HCT116 (cell line): Measurements from ENCODE around the gene GABRA4. TPM values are rescaled to one million over a fixed set of nuclear protein-coding genes. Genes with fewer than 3 reads are reported as not detected.

Source experiments
- ATAC-seq: fragments of 200-7000 bp; cut with Tn5 transposase; 2 replicates; pipeline ENCODE4 v1.9.1; 2020; ENCODE audit warnings: mild to moderate bottlenecking, moderate library complexity
- BruUV-seq: library from RNA; stranded (reverse); fragments of 400-500 nt; replicated peaks from 2 replicates; lab custom pipeline; 2021; lab: Mats Ljungman, UMichigan
- CTCF ChIA-PET: fragments of 300-600 bp; sonication (Branson Sonifier 250); formaldehyde crosslinking; loops from one replicate; lab custom pipeline; 2021; ENCODE audit warnings: antibody characterized with exemption; lab: Charles Lee
- POLR2A ChIA-PET: fragments of 300-600, 350-600 bp; sonication (Branson Sonifier 250); formaldehyde crosslinking; loops from one replicate; lab custom pipeline; 2021; ENCODE audit warnings: antibody characterized with exemption; lab: Charles Lee
- RAD21 ChIA-PET, 2 experiments: fragments of 300-600 bp; sonication (Branson Sonifier 250); formaldehyde crosslinking; loops; one replicate each; lab custom pipeline; 2023; ENCODE audit warnings: low total read pairs in 2 of 2; ENCODE audit not compliant: uncharacterized antibody in 2 of 2, unreplicated experiment in 2 of 2, low non-redundant PET in 1 of 2; lab: Charles Lee
- DNase-seq: peaks from one replicate; pipeline ENCODE4 v3.0.0-alpha.2; 2010; ENCODE audit warnings: low read depth, low spot score
- H2AFZ ChIP-seq: fragments of 200-600 bp; shearing (Covaris generic), sonication (generic); 2 replicates; pipeline ENCODE4 v1.6.1; 2017; ENCODE audit warnings: low read depth, mixed run types, mixed read lengths, antibody characterized with exemption, low read length; ENCODE audit not compliant: poor library complexity, severe bottlenecking
- H3K27ac ChIP-seq: 2 replicates; pipeline ENCODE4 v1.5.1; 2012; ENCODE audit warnings: low read depth, low read length
- H3K27me3 ChIP-seq: fragments of 200-600 bp; sonication (generic); 2 replicates; pipeline ENCODE4 v1.6.1; 2016; ENCODE audit warnings: mixed run types, low read length, mixed read lengths; ENCODE audit not compliant: insufficient read depth
- H3K36me3 ChIP-seq, 2 experiments: fragments of 200-500 bp in 1 of 2; fragments of 200-600 bp in 1 of 2; sonication (Bioruptor generic) in 1 of 2; sonication (generic) in 1 of 2; 2 replicates each; pipeline versions ENCODE4 v1.5.1 to v1.6.1; 2014 to 2016; ENCODE audit warnings: low read length in 2 of 2, inconsistent platforms in 1 of 2, mixed read lengths in 1 of 2, mixed run types in 1 of 2; ENCODE audit not compliant: insufficient read depth in 2 of 2, control insufficient read depth in 1 of 2
- H3K4me1 ChIP-seq, 2 experiments: fragments of 200-600 bp in 1 of 2; sonication (generic) in 1 of 2; 2 replicates each; pipeline versions ENCODE4 v1.5.1 to v1.6.1; 2012 to 2017; ENCODE audit warnings: low read length in 2 of 2, inconsistent platforms in 1 of 2, mild to moderate bottlenecking in 1 of 2, mixed read lengths in 1 of 2, mixed run types in 1 of 2, moderate library complexity in 1 of 2; ENCODE audit not compliant: insufficient read depth in 2 of 2, control insufficient read depth in 1 of 2
- H3K4me2 ChIP-seq: fragments of 200-600 bp; sonication (generic); 2 replicates; pipeline ENCODE4 v1.6.1; 2017; ENCODE audit warnings: mixed run types, low read length, mixed read lengths
- H3K4me3 ChIP-seq, 2 experiments: fragments of 200-600 bp in 1 of 2; sonication (generic) in 1 of 2; replicated peaks in 1 of 2; 2 replicates each; pipeline ENCODE4 v1.5.1; 2011 to 2016; ENCODE audit warnings: low read length in 2 of 2, control low read depth in 1 of 2, low read depth in 1 of 2, mild to moderate bottlenecking in 1 of 2, mixed read lengths in 1 of 2, mixed run types in 1 of 2
- H3K79me2 ChIP-seq: fragments of 200-600 bp; sonication (generic); 2 replicates; pipeline ENCODE4 v1.6.1; 2017; ENCODE audit warnings: mild to moderate bottlenecking, mixed run types, low read length, moderate library complexity, mixed read lengths; ENCODE audit not compliant: insufficient read depth
- H3K9ac ChIP-seq: fragments of 200-600 bp; sonication (generic); 2 replicates; pipeline ENCODE4 v1.6.1; 2016; ENCODE audit warnings: low read length, mixed read lengths
- H3K9me2 ChIP-seq: fragments of 200-600 bp; sonication (generic), shearing (Covaris generic); 2 replicates; pipeline ENCODE4 v1.6.1; 2017; ENCODE audit warnings: mixed run types, mild to moderate bottlenecking, moderate library complexity; ENCODE audit not compliant: insufficient read depth
- H3K9me3 ChIP-seq, 2 experiments: fragments of 200-500 bp in 1 of 2; fragments of 200-600 bp in 1 of 2; sonication (Bioruptor generic) in 1 of 2; sonication (generic) in 1 of 2; 2 replicates each; pipeline ENCODE4 v1.6.1; 2014 to 2017; ENCODE audit warnings: low read length in 2 of 2, mixed read lengths in 2 of 2, inconsistent platforms in 1 of 2, low read depth in 1 of 2, mild to moderate bottlenecking in 1 of 2, mixed run types in 1 of 2, moderate library complexity in 1 of 2; ENCODE audit not compliant: control insufficient read depth in 1 of 2, insufficient read depth in 1 of 2
- H4K20me1 ChIP-seq: fragments of 200-600 bp; sonication (generic), shearing (Covaris generic); 2 replicates; pipeline ENCODE4 v1.6.1; 2017; ENCODE audit warnings: mixed run types, mild to moderate bottlenecking, moderate library complexity; ENCODE audit not compliant: insufficient read depth
- ATF3 ChIP-seq: IDR thresholded peaks from 2 replicates; pipeline ENCODE4 v1.6.1; 2012
- CBX3 ChIP-seq: IDR thresholded peaks from 2 replicates; pipeline ENCODE4 v1.6.1; 2012; ENCODE audit warnings: low read depth
- EZH2 ChIP-seq: fragments of 200-600 bp; sonication (generic); IDR thresholded peaks from 2 replicates; pipeline ENCODE4 v1.6.1; 2017; ENCODE audit warnings: antibody characterized with exemption, mixed run types
- FOSL1 ChIP-seq: IDR thresholded peaks from 2 replicates; pipeline ENCODE4 v1.6.1; 2012; ENCODE audit warnings: low read depth
- POLR2AphosphoS5 ChIP-seq: IDR thresholded peaks from 2 replicates; pipeline ENCODE4 v1.6.1; 2011; ENCODE audit warnings: mild to moderate bottlenecking, low read depth, low read length, moderate library complexity
- SIN3A ChIP-seq: IDR thresholded peaks from 2 replicates; pipeline ENCODE4 v1.6.1; 2012; ENCODE audit warnings: low read depth
- SP1 ChIP-seq: IDR thresholded peaks from 2 replicates; pipeline ENCODE4 v1.6.1; 2012; ENCODE audit warnings: low read depth
- TCF7L2 ChIP-seq: IDR thresholded peaks from 2 replicates; pipeline ENCODE4 v1.7.0; 2011; ENCODE audit warnings: borderline replicate concordance, inconsistent platforms; ENCODE audit not compliant: insufficient read depth, insufficient read length; ENCODE audit errors: extremely low read depth
- ZFX ChIP-seq: fragments of 450-650 bp; IDR thresholded peaks from 2 replicates; pipeline ENCODE4 v1.6.1; 2017
- intact Hi-C: fragments of 100-400 bp; cut with micrococcal nuclease; formaldehyde crosslinking; loops from 2 replicates; pipeline ENCODE4 v1.10.0; 2022
- total RNA-seq: library from RNA; stranded (reverse); gene quantifications from one replicate; pipeline ENCODE4 v1.2.1, GENCODE V29; 2021; ENCODE audit not compliant: unreplicated experiment
- TF ChIP-seq, protein P1 (sequence below): IDR thresholded peaks from 2 replicates; pipeline ENCODE4 v1.6.1; 2012
- TF ChIP-seq, protein P2 (sequence below): IDR thresholded peaks from 2 replicates; pipeline ENCODE4 v1.6.1; 2011; ENCODE audit warnings: mild to moderate bottlenecking, low read length, moderate library complexity; ENCODE audit not compliant: insufficient replicate concordance; ENCODE audit errors: extremely low read depth
- TF ChIP-seq, protein P3 (sequence below), 3 experiments: fragments of 200-600 bp in 1 of 3; sonication (generic) in 1 of 3; IDR thresholded peaks in 2 of 3; conservative IDR thresholded peaks in 1 of 3; 2 replicates each; pipeline ENCODE4 v1.5.1; 2012 to 2017; ENCODE audit warnings: low read depth in 2 of 3, low read length in 2 of 3, antibody characterized with exemption in 1 of 3, borderline replicate concordance in 1 of 3, control low read depth in 1 of 3, mild to moderate bottlenecking in 1 of 3, mixed read lengths in 1 of 3, mixed run types in 1 of 3, moderate library complexity in 1 of 3; ENCODE audit not compliant: insufficient read depth in 1 of 3

GABRA4 gene
- total RNA-seq, 1 experiment from 2014 or later, result not detected

- BruUV-seq, result no TSS peak
- Histone ChIP-seq H3K27me3 (no peaks in the 10 kb centered on the region), H3K9me2 (no peaks in the 10 kb centered on the region), H3K36me3 (no peaks in the 10 kb centered on the region), H3K4me3 (no peak overlapping the region), H3K9me3 (no peaks in the 10 kb centered on the region; a peak in 2 of 4 replicates), H4K20me1 (no peaks in the 10 kb centered on the region), H3K27ac (no peak overlapping the region), H3K4me1 (no peaks in the 10 kb centered on the region), H3K79me2 (no peaks in the 10 kb centered on the region), H2AFZ (no peak overlapping the region), H3K4me2 (no peak overlapping the region), H3K9ac (no peak overlapping the region)
- no peak for TF ChIP-seq TCF7L2
- TF ChIP-seq FOSL1, result no peak
- TF ChIP-seq SP1, result no peak
- no peak for TF ChIP-seq SIN3A
- TF ChIP-seq, protein P1, sequence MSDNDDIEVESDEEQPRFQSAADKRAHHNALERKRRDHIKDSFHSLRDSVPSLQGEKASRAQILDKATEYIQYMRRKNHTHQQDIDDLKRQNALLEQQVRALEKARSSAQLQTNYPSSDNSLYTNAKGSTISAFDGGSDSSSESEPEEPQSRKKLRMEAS, result no peak
- TF ChIP-seq CBX3, result no peak
- TF ChIP-seq, protein P2, sequence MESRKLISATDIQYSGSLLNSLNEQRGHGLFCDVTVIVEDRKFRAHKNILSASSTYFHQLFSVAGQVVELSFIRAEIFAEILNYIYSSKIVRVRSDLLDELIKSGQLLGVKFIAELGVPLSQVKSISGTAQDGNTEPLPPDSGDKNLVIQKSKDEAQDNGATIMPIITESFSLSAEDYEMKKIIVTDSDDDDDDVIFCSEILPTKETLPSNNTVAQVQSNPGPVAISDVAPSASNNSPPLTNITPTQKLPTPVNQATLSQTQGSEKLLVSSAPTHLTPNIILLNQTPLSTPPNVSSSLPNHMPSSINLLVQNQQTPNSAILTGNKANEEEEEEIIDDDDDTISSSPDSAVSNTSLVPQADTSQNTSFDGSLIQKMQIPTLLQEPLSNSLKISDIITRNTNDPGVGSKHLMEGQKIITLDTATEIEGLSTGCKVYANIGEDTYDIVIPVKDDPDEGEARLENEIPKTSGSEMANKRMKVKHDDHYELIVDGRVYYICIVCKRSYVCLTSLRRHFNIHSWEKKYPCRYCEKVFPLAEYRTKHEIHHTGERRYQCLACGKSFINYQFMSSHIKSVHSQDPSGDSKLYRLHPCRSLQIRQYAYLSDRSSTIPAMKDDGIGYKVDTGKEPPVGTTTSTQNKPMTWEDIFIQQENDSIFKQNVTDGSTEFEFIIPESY, result no peak
- no peak for TF ChIP-seq ZFX
- TF ChIP-seq, protein P3, sequence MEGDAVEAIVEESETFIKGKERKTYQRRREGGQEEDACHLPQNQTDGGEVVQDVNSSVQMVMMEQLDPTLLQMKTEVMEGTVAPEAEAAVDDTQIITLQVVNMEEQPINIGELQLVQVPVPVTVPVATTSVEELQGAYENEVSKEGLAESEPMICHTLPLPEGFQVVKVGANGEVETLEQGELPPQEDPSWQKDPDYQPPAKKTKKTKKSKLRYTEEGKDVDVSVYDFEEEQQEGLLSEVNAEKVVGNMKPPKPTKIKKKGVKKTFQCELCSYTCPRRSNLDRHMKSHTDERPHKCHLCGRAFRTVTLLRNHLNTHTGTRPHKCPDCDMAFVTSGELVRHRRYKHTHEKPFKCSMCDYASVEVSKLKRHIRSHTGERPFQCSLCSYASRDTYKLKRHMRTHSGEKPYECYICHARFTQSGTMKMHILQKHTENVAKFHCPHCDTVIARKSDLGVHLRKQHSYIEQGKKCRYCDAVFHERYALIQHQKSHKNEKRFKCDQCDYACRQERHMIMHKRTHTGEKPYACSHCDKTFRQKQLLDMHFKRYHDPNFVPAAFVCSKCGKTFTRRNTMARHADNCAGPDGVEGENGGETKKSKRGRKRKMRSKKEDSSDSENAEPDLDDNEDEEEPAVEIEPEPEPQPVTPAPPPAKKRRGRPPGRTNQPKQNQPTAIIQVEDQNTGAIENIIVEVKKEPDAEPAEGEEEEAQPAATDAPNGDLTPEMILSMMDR (IDR thresholded peaks at IDR 0.05 in 2 of 3, conservative IDR thresholded peaks at IDR 0.05 in 1 of 3; ENCODE audit: borderline replicate concordance in 1 of 3, insufficient read depth in 1 of 3, low read depth in 2 of 3, low read length in 2 of 3), result no peak
- no peak for TF ChIP-seq POLR2AphosphoS5
- no peak for TF ChIP-seq EZH2
- no peak for TF ChIP-seq ATF3
- ATAC-seq, result no peak
- intact Hi-C loops, result loop anchor here (10.0 kb wide), 1 partner anchor 450 kb away; no protein-coding TSS in a partner anchor
- RAD21 ChIA-PET, result no interaction called here
- POLR2A ChIA-PET, result no interaction called here
- DNase-seq, result no peak
- CTCF ChIA-PET, result no interaction called here
Observed at GRCh38 chr4:46934726-46935125, 58.7 kb downstream of the GABRA4 start.
